ENCODE data around the gene ZNF681.
"Not testable (repeated sequence)": the region's sequence is repeated elsewhere in the genome, so short reads cannot be mapped to it uniquely, and the experiment has no call there.

ZNF681 gene

GRCh38 chr19:23774106-23774505 is 15.4 kb upstream of the ZNF681 start:
- DNase-seq (ENCODE audit: low spot score) = no peak

GRCh38 chr19:23772675-23773063 is 14.0 kb upstream of the ZNF681 start:
- DNase-seq (ENCODE audit: low spot score) = no peak

- no peak for DNase-seq (ENCODE audit: low spot score)
These were observed 13.3 kb upstream of the ZNF681 start for GRCh38 chr19:23771761-23772674.

GRCh38 chr19:23771316-23771715 is 12.6 kb upstream of the ZNF681 start:
- DNase-seq (ENCODE audit: low spot score) = no peak

- DNase-seq (ENCODE audit: low spot score) = no peak
These were observed 12.1 kb upstream of the ZNF681 start for GRCh38 chr19:23770672-23771250.

GRCh38 chr19:23769691-23770468 is 11.2 kb upstream of the ZNF681 start:
- DNase-seq (ENCODE audit: low spot score) = no peak

- no peak for DNase-seq (ENCODE audit: low spot score)
These were observed 8.3 kb upstream of the ZNF681 start for GRCh38 chr19:23766951-23767350.

GRCh38 chr19:23764781-23765180 is 6.1 kb upstream of the ZNF681 start:
- no peak for DNase-seq (ENCODE audit: low spot score)

GRCh38 chr19:23762884-23763711 is 4.4 kb upstream of the ZNF681 start:
- DNase-seq (ENCODE audit: low spot score) = peak; percentile 64

- DNase-seq (ENCODE audit: low spot score) = no peak
These were observed 3.8 kb upstream of the ZNF681 start for GRCh38 chr19:23762548-23762883.

GRCh38 chr19:23760326-23760725 is 1.6 kb upstream of the ZNF681 start:
- not testable (repeated sequence) for DNase-seq (ENCODE audit: low spot score)

- not testable (repeated sequence) for DNase-seq (ENCODE audit: low spot score)
These were observed 15.0 kb downstream of the ZNF681 start for GRCh38 chr19:23743633-23744232.

GRCh38 chr19:23730729-23731465 is 27.8 kb downstream of the ZNF681 start:
- DNase-seq (ENCODE audit: low spot score) = not testable (repeated sequence)

- not testable (repeated sequence) for DNase-seq (ENCODE audit: low spot score)
These were observed 34.5 kb downstream of the ZNF681 start for GRCh38 chr19:23724161-23724560.

GRCh38 chr19:23718802-23719201 is 39.9 kb downstream of the ZNF681 start:
- DNase-seq (ENCODE audit: low spot score) = no peak

GRCh38 chr19:23716792-23717191 is 41.9 kb downstream of the ZNF681 start:
- DNase-seq (ENCODE audit: low spot score) = no peak

- DNase-seq (ENCODE audit: low spot score) = no peak
These were observed 49.3 kb downstream of the ZNF681 start for GRCh38 chr19:23709347-23709746.

- no peak for DNase-seq (ENCODE audit: low spot score)
These were observed 52.0 kb downstream of the ZNF681 start for GRCh38 chr19:23706657-23707056.

- no peak for DNase-seq (ENCODE audit: low spot score)
These were observed 59.2 kb downstream of the ZNF681 start for GRCh38 chr19:23699521-23699860.

- DNase-seq (ENCODE audit: low spot score) = no peak
These were observed 59.8 kb downstream of the ZNF681 start for GRCh38 chr19:23698711-23699520.

All from HuH-7 (cell line).